H1 (cell line): ENCODE measurements around the gene NDUFV1. TPM values are rescaled to one million over a fixed set of nuclear protein-coding genes. Genes with fewer than 3 reads are reported as not detected.

ENCODE experiments used
- CTCF ChIA-PET: fragments of 300-600 bp; sonication (Branson Sonifier 250); formaldehyde crosslinking; loops from one replicate; lab custom pipeline; 2021; ENCODE audit not compliant: partially characterized antibody; lab: Charles Lee
- POLR2A ChIA-PET: fragments of 300-600 bp; sonication (Branson Sonifier 250); formaldehyde crosslinking; loops from one replicate; lab custom pipeline; 2021; ENCODE audit warnings: inconsistent platforms; ENCODE audit not compliant: partially characterized antibody; lab: Charles Lee
- DNase-seq, 2 experiments: peaks; one replicate each; pipeline versions ENCODE4 v3.0.0 to v3.0.0-alpha.2; 2010 to 2022; ENCODE audit warnings: low spot score in 2 of 2, low read depth in 1 of 2, mixed read lengths in 1 of 2
- FAIRE-seq: peaks from 2 replicates; lab custom pipeline; 2011; peaks lifted over from hg19 to GRCh38; lab: Jason Lieb, UNC
- H2AFZ ChIP-seq: 2 replicates; pipeline ENCODE4 v1.8.1; 2012; ENCODE audit warnings: low read length, inconsistent platforms
- H2AK5ac ChIP-seq: 2 replicates; pipeline ENCODE4 v1.6.1; 2013; ENCODE audit warnings: low read depth, low read length
- H2BK120ac ChIP-seq: replicated peaks from 2 replicates; pipeline ENCODE3; 2013; ENCODE audit warnings: low read depth, low read length, inconsistent platforms
- H2BK12ac ChIP-seq: 2 replicates; pipeline ENCODE4 v1.6.1; 2013; ENCODE audit warnings: low read depth, low read length
- H2BK15ac ChIP-seq: 2 replicates; pipeline ENCODE4 v1.6.1; 2013; ENCODE audit warnings: low read length
- H2BK20ac ChIP-seq: 2 replicates; pipeline ENCODE4 v1.6.1; 2013; ENCODE audit warnings: low read length
- H2BK5ac ChIP-seq: 2 replicates; pipeline ENCODE4 v1.6.1; 2013; ENCODE audit warnings: low read depth, low read length
- H3K14ac ChIP-seq: 2 replicates; pipeline ENCODE4 v1.6.1; 2013; ENCODE audit warnings: inconsistent platforms; ENCODE audit not compliant: insufficient read length
- H3K18ac ChIP-seq: 2 replicates; pipeline ENCODE4 v1.6.1; 2013; ENCODE audit warnings: low read length; ENCODE audit errors: extremely low read depth
- H3K23ac ChIP-seq: 2 replicates; pipeline ENCODE4 v1.6.1; 2013; ENCODE audit warnings: inconsistent platforms; ENCODE audit not compliant: insufficient read length
- H3K23me2 ChIP-seq: 2 replicates; pipeline ENCODE4 v1.6.1; 2013; ENCODE audit warnings: low read depth, low read length
- H3K27ac ChIP-seq: 2 replicates; pipeline ENCODE4 v1.6.1; 2011; ENCODE audit warnings: low read depth, low read length, inconsistent platforms
- H3K27me3 ChIP-seq, 4 experiments: replicated peaks in 1 of 4; 1 replicate in 1 of 4; 2 replicates in 3 of 4; pipeline versions ENCODE4 v1.6.1 to v1.8.1; 2011 to 2013; ENCODE audit warnings: low read length in 3 of 4, mild to moderate bottlenecking in 3 of 4, inconsistent platforms in 2 of 4, mixed read lengths in 2 of 4, moderate library complexity in 1 of 4; ENCODE audit not compliant: control insufficient read depth in 3 of 4, insufficient read depth in 3 of 4; ENCODE audit errors: extremely low read depth in 1 of 4
- H3K36me3 ChIP-seq, 4 experiments: 2 replicates each; pipeline versions ENCODE4 v1.6.1 to v1.8.1; 2011 to 2013; ENCODE audit warnings: mild to moderate bottlenecking in 4 of 4, low read length in 3 of 4, moderate library complexity in 2 of 4, control low read depth in 1 of 4, inconsistent platforms in 1 of 4; ENCODE audit not compliant: insufficient read depth in 4 of 4, control insufficient read depth in 2 of 4
- H3K4ac ChIP-seq: replicated peaks from 2 replicates; pipeline ENCODE3; 2013; ENCODE audit warnings: low read length, low read depth, mixed read lengths, inconsistent platforms; ENCODE audit not compliant: insufficient read length
- H3K4me1 ChIP-seq, 4 experiments: replicated peaks in 1 of 4; 1 replicate in 1 of 4; 2 replicates in 3 of 4; pipeline versions ENCODE4 v1.6.1 to v1.8.1; 2011 to 2013; ENCODE audit warnings: low read length in 3 of 4, inconsistent platforms in 2 of 4, mixed read lengths in 1 of 4; ENCODE audit not compliant: insufficient read depth in 4 of 4, control insufficient read depth in 3 of 4
- H3K4me2 ChIP-seq, 2 experiments: 2 replicates each; pipeline versions ENCODE4 v1.6.1 to v1.8.1; 2011 to 2013; ENCODE audit warnings: low read depth in 2 of 2, low read length in 2 of 2, control low read depth in 1 of 2, inconsistent platforms in 1 of 2, mild to moderate bottlenecking in 1 of 2; ENCODE audit not compliant: insufficient read depth in 1 of 2
- H3K4me3 ChIP-seq, 4 experiments: fragments of 200-600, 300-600 bp in 1 of 4; sonication (generic), shearing (Covaris generic), sonication (Bioruptor Twin) in 1 of 4; 2 replicates each; pipeline versions ENCODE4 v1.5.1 to v1.8.1; 2011 to 2016; ENCODE audit warnings: low read length in 4 of 4, low read depth in 3 of 4, control low read depth in 2 of 4, inconsistent platforms in 2 of 4, mild to moderate bottlenecking in 2 of 4, mixed read lengths in 1 of 4, moderate library complexity in 1 of 4; ENCODE audit not compliant: insufficient read depth in 2 of 4; ENCODE audit errors: extremely low read depth in 1 of 4
- H3K56ac ChIP-seq: replicated peaks from 2 replicates; pipeline ENCODE3; 2013; ENCODE audit warnings: low read depth, mild to moderate bottlenecking, mixed read lengths, low read length, inconsistent platforms; ENCODE audit not compliant: insufficient read length
- H3K79me1 ChIP-seq: 2 replicates; pipeline ENCODE4 v1.6.1; 2013; ENCODE audit warnings: low read depth, low read length, control low read depth
- H3K79me2 ChIP-seq, 2 experiments: 2 replicates each; pipeline versions ENCODE4 v1.6.1 to v1.8.1; 2012 to 2013; ENCODE audit warnings: low read length in 2 of 2, mild to moderate bottlenecking in 2 of 2, inconsistent platforms in 1 of 2; ENCODE audit not compliant: insufficient read depth in 2 of 2, control insufficient read depth in 1 of 2
- H3K9ac ChIP-seq, 4 experiments: replicated peaks in 1 of 4; 1 replicate in 1 of 4; 2 replicates in 3 of 4; pipeline versions ENCODE4 v1.6.1 to v1.8.1; 2011 to 2013; ENCODE audit warnings: low read depth in 3 of 4, low read length in 3 of 4, control low read depth in 2 of 4, mild to moderate bottlenecking in 2 of 4, moderate library complexity in 2 of 4, inconsistent platforms in 1 of 4; ENCODE audit errors: extremely low read depth in 1 of 4
- H3K9me3 ChIP-seq, 2 experiments: 2 replicates each; pipeline versions ENCODE4 v1.6.1 to v1.8.1; 2012 to 2013; ENCODE audit warnings: mild to moderate bottlenecking in 2 of 2, moderate library complexity in 2 of 2, control low read depth in 1 of 2, inconsistent platforms in 1 of 2, low read depth in 1 of 2, low read length in 1 of 2, mixed read lengths in 1 of 2; ENCODE audit not compliant: insufficient read depth in 2 of 2
- H4K20me1 ChIP-seq, 2 experiments: replicated peaks in 1 of 2; 2 replicates each; pipeline versions ENCODE3 to v1.8.1; 2011 to 2013; ENCODE audit warnings: inconsistent platforms in 2 of 2, low read length in 2 of 2, mild to moderate bottlenecking in 1 of 2; ENCODE audit not compliant: insufficient read depth in 2 of 2, control insufficient read depth in 1 of 2
- H4K5ac ChIP-seq: 2 replicates; pipeline ENCODE4 v1.6.1; 2013; ENCODE audit warnings: low read length, low read depth, mixed read lengths, inconsistent platforms; ENCODE audit not compliant: insufficient read length
- H4K8ac ChIP-seq: 2 replicates; pipeline ENCODE4 v1.8.0; 2013; ENCODE audit warnings: mild to moderate bottlenecking, moderate library complexity, low read length, inconsistent platforms; ENCODE audit not compliant: insufficient read depth; ENCODE audit errors: extremely low read depth
- H4K91ac ChIP-seq: replicated peaks from 2 replicates; pipeline ENCODE3; 2013; ENCODE audit warnings: low read length, mixed read lengths, inconsistent platforms; ENCODE audit not compliant: insufficient read length
- ASH2L ChIP-seq: fragments of 200-600, 300-600 bp; sonication (generic); IDR thresholded peaks from one replicate; pipeline ENCODE4 v1.7.1; 2017; ENCODE audit warnings: low read length
- BRCA1 ChIP-seq: IDR thresholded peaks from 2 replicates; pipeline ENCODE4 v1.6.1; 2012; ENCODE audit warnings: low read depth, low read length, improper control_type of control experiment
- CBX5 ChIP-seq: fragments of 300-800, 300-1000 bp; sonication (generic); IDR thresholded peaks from 2 replicates; pipeline ENCODE4 v1.7.1; 2016; ENCODE audit warnings: antibody characterized with exemption, low read length, low read depth
- CEBPB ChIP-seq: IDR thresholded peaks from 2 replicates; pipeline ENCODE4 v1.6.1; 2012; ENCODE audit warnings: low read depth, low read length
- CREB1 ChIP-seq: IDR thresholded peaks from 2 replicates; pipeline ENCODE4 v1.6.1; 2012; ENCODE audit warnings: inconsistent platforms
- CTBP2 ChIP-seq: IDR thresholded peaks from 2 replicates; pipeline ENCODE4 v1.7.0; 2011; ENCODE audit warnings: borderline replicate concordance, mild to moderate bottlenecking, moderate library complexity, mixed read lengths, low read length; ENCODE audit not compliant: insufficient read depth, insufficient read length
- MAX ChIP-seq: IDR thresholded peaks from 2 replicates; pipeline ENCODE4 v1.6.1; 2012; ENCODE audit warnings: inconsistent platforms
- RBBP5 ChIP-seq: IDR thresholded peaks from 2 replicates; pipeline ENCODE4 v1.7.1; 2012; ENCODE audit warnings: low read depth, mild to moderate bottlenecking, inconsistent platforms, low read length, moderate library complexity, borderline replicate concordance
- SAP30 ChIP-seq: fragments of 300-600 bp; sonication (generic); IDR thresholded peaks from 2 replicates; pipeline ENCODE4 v1.7.1; 2012; ENCODE audit warnings: low read length, moderate library complexity, mild to moderate bottlenecking, inconsistent platforms; ENCODE audit not compliant: insufficient read depth, insufficient replicate concordance
- TBP ChIP-seq: IDR thresholded peaks from 2 replicates; pipeline ENCODE4 v1.6.1; 2011; ENCODE audit warnings: low read depth, low read length, improper control_type of control experiment
- ZNF274 ChIP-seq: IDR thresholded peaks from 2 replicates; pipeline ENCODE4 v1.7.0; 2012; ENCODE audit warnings: low read length, borderline replicate concordance; ENCODE audit errors: extremely low read depth
- WGBS, 2 experiments: shearing (Covaris generic) in 1 of 2; methylation state at CpG; one replicate each; pipeline versions ENCODE4 v1.1.6 to v1.1.7; 2013 to 2015; ENCODE audit warnings: low lambda C conversion rate in 2 of 2, mixed read lengths in 2 of 2, inconsistent platforms in 1 of 2, low coverage in 1 of 2, missing lambda C conversion rate in 1 of 2; ENCODE audit not compliant: insufficient replicate concordance in 2 of 2, insufficient coverage in 1 of 2, insufficient read length in 1 of 2; ENCODE audit errors: extremely low coverage in 1 of 2, missing lambda C conversion rate in 1 of 2; 5-methylcytosine and 5-hydroxymethylcytosine counted together
- polyA plus RNA-seq, 7 experiments: library from polyadenylated mRNA; depleted of rRNA in 3 of 7; stranded (reverse) in 5 of 7; unstranded in 2 of 7; fragments of >200 nt in 5 of 7; fragments of 200-250 nt in 2 of 7; gene quantifications; 1 replicate in 5 of 7; 2 replicates in 1 of 7; 4 replicates in 1 of 7; pipeline versions ENCODE4 v1.2.1 to v1.2.3, GENCODE V29; 2011 to 2013; ENCODE audit warnings: missing spikeins in 2 of 7, mixed read lengths in 2 of 7
- total RNA-seq: library from RNA; stranded (reverse); fragmentation: NEBNext Ultra II Directional; extraction: Animal tissue kit (Norgen Biotek cat#: 25700); gene quantifications from 2 replicates; pipeline ENCODE4 v1.2.1, GENCODE V29; 2021

The NDUFV1 gene
- total and polyA plus RNA-seq, 2 of the 8 experiments (the other 6 are each of a cell fraction or from before 2014, with no cell fraction given), result 125 to 131 TPM

DNA sequence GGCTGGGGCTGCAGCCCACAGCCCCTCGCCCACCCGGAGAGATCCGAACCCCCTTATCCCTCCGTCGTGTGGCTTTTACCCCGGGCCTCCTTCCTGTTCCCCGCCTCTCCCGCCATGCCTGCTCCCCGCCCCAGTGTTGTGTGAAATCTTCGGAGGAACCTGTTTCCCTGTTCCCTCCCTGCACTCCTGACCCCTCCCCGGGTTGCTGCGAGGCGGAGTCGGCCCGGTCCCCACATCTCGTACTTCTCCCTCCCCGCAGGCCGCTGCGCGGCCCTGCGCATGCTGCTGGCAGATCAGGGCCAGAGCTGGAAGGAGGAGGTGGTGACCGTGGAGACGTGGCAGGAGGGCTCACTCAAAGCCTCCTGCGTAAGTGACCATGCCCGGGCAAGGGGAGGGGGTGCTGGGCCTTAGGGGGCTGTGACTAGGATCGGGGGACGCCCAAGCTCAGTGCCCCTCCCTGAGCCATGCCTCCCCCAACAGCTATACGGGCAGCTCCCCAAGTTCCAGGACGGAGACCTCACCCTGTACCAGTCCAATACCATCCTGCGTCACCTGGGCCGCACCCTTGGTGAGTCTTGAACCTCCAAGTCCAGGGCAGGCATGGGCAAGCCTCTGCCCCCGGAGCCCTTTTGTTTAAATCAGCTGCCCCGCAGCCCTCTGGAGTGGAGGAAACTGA is 22.4 kb upstream of the NDUFV1 start:
- FAIRE-seq (no peak), DNase-seq (peak in 1 of 2 experiments; percentile 60)
- Histone ChIP-seq H2BK120ac (no peak overlapping the region), H3K9ac (peak overlapping the region; percentile 55 to 84 (median 79)), H3K27ac (peak overlapping the region; percentile 75), H3K56ac (peak overlapping the region; percentile 70), H3K79me2 (peaks cover 0 to 27% of the 10 kb centered on the region in 2 experiments; a peak in 2 of 4 replicates), H3K36me3 (peaks cover 6 to 34% (median 21%) of the 10 kb centered on the region in 4 experiments; a peak in 6 of 8 replicates), H3K23ac (no peak overlapping the region), H2BK20ac (no peak overlapping the region), H2AFZ (no peak overlapping the region), H3K4me1 (peaks cover 5 to 33% (median 17%) of the 10 kb centered on the region in 4 experiments), H3K4ac (no peak overlapping the region), H2BK12ac (peak overlapping the region; percentile 80; the same call in 1 of the 2 replicates), H4K91ac (peak overlapping the region; percentile 70), H3K4me2 (peak overlapping the region; percentile 86 to 92), H3K23me2 (peaks cover 5% of the 10 kb centered on the region; the same call in 1 of the 2 replicates), H2BK5ac (peak overlapping the region; percentile 88), H4K20me1 (peaks cover 8 to 10% of the 10 kb centered on the region in 2 experiments), H3K27me3 (0 out of 7 replicates have a peak, but pooled peaks cover 0 to 2% (median 0%) of the 10 kb centered on the region in 4 experiments), H3K18ac (peak overlapping the region; percentile 71), H3K4me3 (peak overlapping the region; percentile 51 to 87 (median 77)), H3K9me3 (no peaks in the 10 kb centered on the region), H4K5ac (no peak overlapping the region), H2BK15ac (no peak overlapping the region; the same call in 1 of the 2 replicates), H2AK5ac (peak overlapping the region; percentile 17; the same call in 1 of the 2 replicates), H3K79me1 (peaks cover 10% of the 10 kb centered on the region), H4K8ac (peak overlapping the region; percentile 95; the same call in 1 of the 2 replicates), H3K14ac (no peak overlapping the region)
- WGBS, 2 experiments, result 16% methylated on average over 28 of the region's 33 CpGs; no CpG with 5 or more reads in 1 of the 2 experiments
- ChIA-PET POLR2A (interaction anchor here (1.1 to 6.7 kb wide), 15 partner anchors 10 to 232 kb away, joined by 3 to 71 read pairs (median 17); partner anchors contain the start of gene NUDT8), CTCF (interaction anchor here (0.6 to 4.3 kb wide), 8 partner anchors 9 to 341 kb away, joined by 3 to 20 read pairs (median 8); no protein-coding TSS in a partner anchor)
- TF ChIP-seq ASH2L (peak; percentile 32), CEBPB (no peak), TBP (0 out of 2 replicates have a peak, but pooled peaks have one; percentile 33), SAP30 (peak; percentile 12), ZNF274 (no peak), RBBP5 (0 out of 2 replicates have a peak, but pooled peaks have one; percentile 33), BRCA1 (no peak), CREB1 (no peak), MAX (peak; percentile 29; the same call in 1 of the 2 replicates), CBX5 (no peak), CTBP2 (peak; percentile 56)
